Measurements from ENCODE around the gene SLC24A3.

Gene SLC24A3

GRCh38 chr20:19473216-19473921 is 260.9 kb downstream of the SLC24A3 start:
- DNase-seq: no peak

GRCh38 chr20:19473922-19474286 is 261.5 kb downstream of the SLC24A3 start:
- DNase-seq: no peak

GRCh38 chr20:19478320-19478895 is 266.0 kb downstream of the SLC24A3 start:
- no peak for DNase-seq

GRCh38 chr20:19482726-19483125 is 270.3 kb downstream of the SLC24A3 start:
- no peak for DNase-seq

- DNase-seq: no peak
These were observed 270.9 kb downstream of the SLC24A3 start for GRCh38 chr20:19483309-19483708.

GRCh38 chr20:19486446-19486845 is 274.0 kb downstream of the SLC24A3 start:
- DNase-seq: no peak

GRCh38 chr20:19487420-19487819 is 275.0 kb downstream of the SLC24A3 start:
- no peak for DNase-seq

- DNase-seq: no peak
These were observed 278.8 kb downstream of the SLC24A3 start for GRCh38 chr20:19491241-19491640.

- no peak for DNase-seq
These were observed 279.7 kb downstream of the SLC24A3 start for GRCh38 chr20:19492116-19492515.

- DNase-seq: no peak
These were observed 280.4 kb downstream of the SLC24A3 start for GRCh38 chr20:19492687-19493336.

- DNase-seq: no peak
These were observed 281.5 kb downstream of the SLC24A3 start for GRCh38 chr20:19493794-19494495.

- no peak for DNase-seq
These were observed 283.7 kb downstream of the SLC24A3 start for GRCh38 chr20:19495905-19496703.

GRCh38 chr20:19497064-19497463 is 284.6 kb downstream of the SLC24A3 start:
- no peak for DNase-seq

GRCh38 chr20:19498756-19499155 is 286.3 kb downstream of the SLC24A3 start:
- no peak for DNase-seq

- DNase-seq: no peak
These were observed 289.2 kb downstream of the SLC24A3 start for GRCh38 chr20:19501476-19502115.

GRCh38 chr20:19502169-19502568 is 289.7 kb downstream of the SLC24A3 start:
- no peak for DNase-seq

- DNase-seq: no peak
These were observed 291.8 kb downstream of the SLC24A3 start for GRCh38 chr20:19504251-19504650.

GRCh38 chr20:19506021-19506420 is 293.6 kb downstream of the SLC24A3 start:
- DNase-seq: no peak

GRCh38 chr20:19508449-19508848 is 296.0 kb downstream of the SLC24A3 start:
- no peak for DNase-seq

GRCh38 chr20:19510611-19511010 is 298.2 kb downstream of the SLC24A3 start:
- DNase-seq: no peak

GRCh38 chr20:19511931-19512330 is 299.5 kb downstream of the SLC24A3 start:
- no peak for DNase-seq

Data from NCI-H446 (cell line).